Omental fat pad (tissue), 4 donors: ENCODE measurements around the gene DEFB128. TPM values are rescaled to one million over a fixed set of nuclear protein-coding genes. Genes with fewer than 3 reads are reported as not detected.
A peak's percentile ranks its signal among the peaks of the same experiment; 100 is the strongest.
"Not testable (repeated sequence)": the region's sequence is repeated elsewhere in the genome, so short reads cannot be mapped to it uniquely, and the experiment has no call there.

Source experiments
- ATAC-seq: fragments of 150-250 bp; one replicate; pipeline ENCODE4 v1.9.1; 2016; ENCODE audit warnings: mild to moderate bottlenecking, moderate library complexity; ENCODE audit not compliant: low FRiP score
- DNase-seq: peaks from one replicate; pipeline ENCODE4 v3.0.0-alpha.2; 2019; ENCODE audit warnings: low spot score
- total RNA-seq, 4 donors: library from RNA; depleted of rRNA; stranded (reverse); fragments of >200 nt; gene quantifications; one replicate each; pipeline ENCODE4 v1.1.0, GENCODE V29; 2016
- TF ChIP-seq, protein P1 (sequence below), 3 donors: fragments of 450-650 bp; IDR thresholded peaks; one replicate each; pipeline ENCODE4 v1.5.1; 2016 to 2017; ENCODE audit warnings: antibody characterized with exemption in 3 of 3, mild to moderate bottlenecking in 3 of 3, moderate library complexity in 2 of 3

DEFB128 gene
- not detected for total RNA-seq

DNA sequence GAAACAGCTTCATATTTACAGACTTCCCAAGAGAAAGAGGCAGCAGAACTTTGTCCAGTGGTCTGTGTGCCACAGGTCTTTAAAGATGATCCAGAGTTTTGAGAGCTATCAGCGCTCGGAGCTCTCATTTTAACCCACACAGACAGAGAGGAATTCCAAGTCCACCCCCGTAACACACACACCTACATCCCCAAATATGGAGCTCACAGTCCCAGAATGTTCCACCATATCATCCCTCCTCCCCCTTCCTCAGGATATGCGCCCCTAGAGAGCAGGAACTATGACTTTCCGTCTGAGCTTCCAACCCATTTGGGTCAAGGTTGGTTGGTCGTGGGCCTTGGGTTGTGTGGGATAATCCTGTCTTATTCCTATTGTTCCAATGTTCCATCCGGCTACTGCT, at the start of gene DEFB128:
Gene DEFB128, minus strand, starts transcription at position 101 of the 400 bp plus-strand sequence. Its CDS starts 88 bp downstream, at position 13.
- ATAC-seq (no peak), DNase-seq (no peak)
- TF ChIP-seq, protein P1, sequence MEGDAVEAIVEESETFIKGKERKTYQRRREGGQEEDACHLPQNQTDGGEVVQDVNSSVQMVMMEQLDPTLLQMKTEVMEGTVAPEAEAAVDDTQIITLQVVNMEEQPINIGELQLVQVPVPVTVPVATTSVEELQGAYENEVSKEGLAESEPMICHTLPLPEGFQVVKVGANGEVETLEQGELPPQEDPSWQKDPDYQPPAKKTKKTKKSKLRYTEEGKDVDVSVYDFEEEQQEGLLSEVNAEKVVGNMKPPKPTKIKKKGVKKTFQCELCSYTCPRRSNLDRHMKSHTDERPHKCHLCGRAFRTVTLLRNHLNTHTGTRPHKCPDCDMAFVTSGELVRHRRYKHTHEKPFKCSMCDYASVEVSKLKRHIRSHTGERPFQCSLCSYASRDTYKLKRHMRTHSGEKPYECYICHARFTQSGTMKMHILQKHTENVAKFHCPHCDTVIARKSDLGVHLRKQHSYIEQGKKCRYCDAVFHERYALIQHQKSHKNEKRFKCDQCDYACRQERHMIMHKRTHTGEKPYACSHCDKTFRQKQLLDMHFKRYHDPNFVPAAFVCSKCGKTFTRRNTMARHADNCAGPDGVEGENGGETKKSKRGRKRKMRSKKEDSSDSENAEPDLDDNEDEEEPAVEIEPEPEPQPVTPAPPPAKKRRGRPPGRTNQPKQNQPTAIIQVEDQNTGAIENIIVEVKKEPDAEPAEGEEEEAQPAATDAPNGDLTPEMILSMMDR (IDR thresholded peaks at IDR 0.05), result no peak

DNA sequence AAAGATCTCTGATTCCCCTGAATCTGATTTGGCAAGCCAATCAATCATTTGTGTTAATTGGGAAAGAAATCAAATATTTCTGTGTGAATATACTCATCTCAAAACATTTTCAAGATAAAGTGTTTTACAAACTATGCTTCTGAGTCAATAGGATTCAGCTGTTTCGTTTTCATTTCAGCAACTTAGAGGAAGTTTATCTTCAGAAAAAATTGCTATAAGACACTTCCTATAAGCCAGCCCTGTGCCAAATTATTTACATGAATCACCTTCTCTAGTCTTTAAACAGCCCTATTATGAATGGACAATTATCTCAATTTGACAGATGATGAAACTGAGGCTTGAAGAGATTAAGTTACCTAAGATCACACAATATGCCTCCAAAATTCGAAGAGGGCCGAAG, 48.4 kb upstream of the DEFB128 start:
- DNase-seq (no peak), ATAC-seq (peak; percentile 55)
- TF ChIP-seq, protein P1 (IDR thresholded peaks at IDR 0.05), result no peak

DNA sequence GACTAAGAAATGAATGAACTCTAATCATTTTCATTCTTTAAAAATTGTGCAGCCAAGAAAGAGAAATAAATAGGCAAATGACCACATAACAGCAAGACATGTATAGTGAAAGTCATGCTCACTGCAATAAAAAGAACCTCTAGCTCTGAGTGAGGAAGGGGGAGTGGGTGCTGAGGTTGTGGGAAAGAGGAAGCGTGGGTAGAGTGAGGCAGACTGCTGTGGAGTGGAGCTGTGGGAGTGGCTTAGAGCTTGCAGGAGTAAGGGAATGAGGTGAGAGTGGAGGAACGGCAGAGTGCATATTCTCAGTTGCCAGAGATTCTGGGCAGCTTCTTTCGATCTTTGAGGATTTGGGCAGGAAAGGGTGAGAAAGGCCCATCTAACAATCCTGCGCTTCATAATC, 48.0 kb upstream of the DEFB128 start:
- ATAC-seq, result peak; percentile 62
- TF ChIP-seq, protein P1 (IDR thresholded peaks at IDR 0.05), result no peak
- no peak for DNase-seq

DNA sequence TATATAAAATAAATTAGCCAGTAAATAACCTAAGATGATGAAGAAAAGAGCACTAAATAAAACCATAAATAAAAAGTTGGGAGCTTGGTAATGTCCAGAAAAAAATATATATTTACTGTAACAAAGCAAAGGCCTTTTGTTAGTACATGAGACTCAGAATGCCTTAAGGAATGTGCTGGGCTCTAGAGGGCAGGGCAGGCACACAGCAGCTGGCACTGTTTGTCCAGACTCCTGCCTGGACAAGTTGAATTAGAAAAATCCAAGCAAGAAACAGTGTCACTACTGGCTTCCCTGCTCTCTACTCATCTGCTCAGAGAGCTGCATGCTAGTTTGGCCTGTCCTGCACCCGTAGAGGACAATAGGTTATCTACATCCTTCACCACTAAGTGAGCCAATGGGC, 46.4 kb upstream of the DEFB128 start:
- DNase-seq, result no peak
- ATAC-seq, result no peak
- TF ChIP-seq, protein P1 (IDR thresholded peaks at IDR 0.05), result no peak

DNA sequence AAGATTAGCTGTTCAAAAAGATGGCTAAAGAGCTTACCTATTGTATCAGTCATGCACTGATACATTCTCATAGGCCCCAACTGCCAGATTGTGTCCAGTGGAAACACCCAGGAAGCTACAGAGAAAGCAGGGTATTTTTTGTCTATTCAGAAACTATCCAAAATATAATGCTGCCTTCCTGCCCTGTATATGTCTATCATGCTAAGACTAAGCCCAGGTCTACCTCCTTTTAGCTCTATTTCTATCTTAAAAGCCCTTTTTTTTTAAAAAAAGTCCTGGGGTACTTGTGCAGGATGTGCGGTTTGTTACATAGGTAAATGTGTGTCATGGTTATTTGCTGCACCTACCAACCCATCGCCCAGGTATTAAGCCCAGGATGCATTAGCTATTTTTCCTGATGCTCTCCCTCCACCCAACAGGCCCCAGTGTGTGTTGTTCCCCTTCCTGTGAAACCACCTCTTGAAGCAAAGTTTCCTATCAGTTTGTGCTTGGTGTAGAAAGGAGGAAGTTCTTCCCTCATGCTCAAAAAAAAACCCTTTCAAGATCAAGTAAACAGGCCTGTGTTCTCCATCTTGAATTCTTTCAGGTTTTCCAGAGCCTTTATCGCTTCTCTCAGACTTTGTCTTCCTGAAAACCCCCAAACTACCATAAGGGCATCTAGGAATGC, 38.1 kb upstream of the DEFB128 start:
- ATAC-seq, result no peak

DNA sequence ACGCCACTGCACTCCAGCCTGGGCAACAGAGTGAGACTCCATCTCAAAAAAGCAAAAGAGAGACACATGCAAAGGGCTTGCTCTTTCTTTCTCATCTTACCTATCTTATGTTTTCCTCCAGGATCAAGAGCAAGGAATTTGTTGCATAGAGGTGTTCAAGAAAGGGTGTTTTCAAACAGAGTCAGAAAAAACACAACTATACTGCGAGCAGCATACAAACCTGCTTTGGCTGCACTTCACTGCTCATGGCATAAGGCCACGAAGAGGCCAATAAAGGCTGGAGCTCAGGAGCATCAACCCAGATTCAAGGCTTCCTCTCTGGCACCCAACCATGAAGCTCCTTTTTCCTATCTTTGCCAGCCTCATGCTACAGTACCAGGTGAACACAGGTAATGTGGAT, 37.4 kb upstream of the DEFB128 start, which contains the start of gene DEFB129:
Gene DEFB129, plus strand, starts transcription at position 301 of the 400 bp plus-strand sequence. Its CDS starts 31 bp downstream, at position 332.
- ATAC-seq, result no peak
- no peak for DNase-seq
- TF ChIP-seq, protein P1 (IDR thresholded peaks at IDR 0.05), result no peak

More for the DNA sequence above, 38.1 kb upstream of the DEFB128 start:
- TF ChIP-seq, protein P1 (IDR thresholded peaks at IDR 0.05), result no peak
- no peak for DNase-seq

DNA sequence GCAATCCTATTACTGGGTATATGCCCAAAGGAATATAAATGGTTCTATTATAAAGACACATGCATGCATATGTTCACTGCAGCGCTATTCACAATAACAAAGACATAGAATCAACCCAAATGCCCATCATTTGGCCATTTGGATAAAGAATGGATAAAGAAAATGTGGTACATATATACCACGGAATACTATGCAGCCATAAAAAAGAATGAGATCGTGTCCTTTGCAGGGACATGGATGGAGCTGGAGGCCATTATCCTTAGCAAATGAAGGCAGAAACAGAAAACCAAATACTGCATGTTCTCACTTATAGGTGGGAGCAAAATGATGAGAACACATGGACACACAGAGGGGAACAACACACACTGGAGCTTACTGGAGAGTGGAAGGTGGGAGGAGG, 36.4 kb upstream of the DEFB128 start:
- ATAC-seq, DNase-seq: not testable (repeated sequence)
